ENCODE results near the gene PTGER3.
"Not testable (repeated sequence)": the region's sequence is repeated elsewhere in the genome, so short reads cannot be mapped to it uniquely, and the experiment has no call there.

The PTGER3 gene

DNA sequence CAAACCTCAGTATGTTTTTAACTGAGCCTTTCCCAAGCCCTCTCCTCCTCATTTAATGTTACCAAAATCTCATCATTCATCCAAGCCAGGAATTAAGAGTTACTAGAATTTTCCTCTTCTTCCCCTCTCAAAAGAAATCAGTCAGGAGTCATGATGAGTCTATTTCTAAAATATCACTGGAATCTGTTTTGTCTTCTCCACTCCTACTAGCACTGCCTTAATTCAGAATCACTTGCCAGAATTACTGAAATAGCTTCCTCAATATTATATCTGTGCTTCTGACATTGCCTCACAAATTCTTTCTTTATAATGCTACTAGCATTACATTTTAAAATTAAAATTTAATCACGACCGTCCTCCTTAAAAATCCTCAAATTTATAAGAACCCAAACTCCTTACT lies 106.1 kb downstream of the PTGER3 start:
- DNase-seq, result no peak

DNA sequence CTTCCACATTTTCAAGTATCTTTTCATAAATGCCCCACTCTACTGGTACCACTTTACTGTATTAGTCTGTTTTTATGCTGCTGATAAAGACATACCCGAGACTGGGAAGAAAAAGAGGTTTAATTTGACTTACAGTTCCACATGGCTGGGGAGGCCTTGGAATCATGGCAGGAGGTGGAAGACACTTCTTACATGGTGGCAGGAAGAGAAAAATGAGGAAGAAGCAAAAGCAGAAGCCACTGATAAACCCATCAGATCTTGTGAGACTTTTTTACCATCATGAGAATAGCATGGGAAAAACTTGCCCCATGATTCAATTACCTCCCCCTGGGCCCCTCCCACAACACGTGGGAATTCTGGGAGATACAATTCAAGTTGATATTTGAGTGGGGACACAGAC lies 107.2 kb downstream of the PTGER3 start:
- DNase-seq, result not testable (repeated sequence)

DNA sequence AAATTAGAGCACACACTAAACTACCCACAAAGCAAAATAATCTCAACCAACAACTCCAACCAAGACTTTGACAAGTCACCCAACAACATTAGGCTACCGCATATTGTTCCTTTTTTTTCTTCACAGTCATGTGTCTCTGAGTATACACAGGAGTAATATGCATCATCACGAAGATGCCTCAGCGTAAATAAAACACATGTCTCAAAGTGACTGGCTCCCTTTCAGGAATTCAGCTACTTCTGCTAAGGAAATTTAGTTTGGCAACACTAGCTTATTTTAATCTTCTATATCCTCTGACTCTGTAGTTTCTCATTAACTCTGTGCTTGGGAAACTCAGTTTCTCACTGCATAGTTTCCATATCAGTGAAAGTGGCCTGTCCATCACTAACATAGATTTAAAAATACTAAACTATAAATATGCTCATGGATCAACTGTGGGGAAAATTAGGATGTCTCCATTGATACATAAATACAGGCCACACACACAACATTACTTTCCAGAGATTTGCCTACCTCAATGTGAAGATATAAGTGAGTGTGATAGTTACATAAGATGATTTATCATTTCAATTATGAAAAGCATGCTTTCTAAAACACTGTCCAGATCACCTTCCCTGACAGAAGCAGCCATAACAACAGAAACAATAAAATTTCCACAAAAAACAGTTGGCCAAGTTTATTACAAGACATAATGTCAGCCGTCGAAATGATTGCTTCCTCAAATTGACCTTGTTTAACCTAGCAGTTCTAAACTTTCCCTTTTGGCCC lies 113.2 kb downstream of the PTGER3 start:
- no peak for DNase-seq

DNA sequence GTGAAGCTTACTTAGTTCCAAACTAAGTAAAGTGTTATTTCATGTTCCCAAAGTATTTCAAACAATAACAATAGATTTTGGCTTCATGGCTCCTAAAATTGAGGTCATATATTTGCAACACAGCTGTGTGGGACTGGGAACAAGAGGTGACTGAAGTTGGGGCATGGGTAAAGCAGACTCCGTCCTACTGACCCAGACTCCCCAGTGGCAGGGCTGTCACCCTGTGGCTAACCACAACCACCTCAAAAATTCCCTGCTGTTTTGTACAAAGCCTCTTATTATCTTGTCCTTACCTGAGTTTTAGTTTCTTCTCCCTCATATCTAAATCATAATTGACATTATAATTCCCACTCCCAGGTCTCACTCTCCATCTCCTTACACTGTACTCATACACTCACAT lies 117.6 kb downstream of the PTGER3 start:
- DNase-seq, result no peak

DNA sequence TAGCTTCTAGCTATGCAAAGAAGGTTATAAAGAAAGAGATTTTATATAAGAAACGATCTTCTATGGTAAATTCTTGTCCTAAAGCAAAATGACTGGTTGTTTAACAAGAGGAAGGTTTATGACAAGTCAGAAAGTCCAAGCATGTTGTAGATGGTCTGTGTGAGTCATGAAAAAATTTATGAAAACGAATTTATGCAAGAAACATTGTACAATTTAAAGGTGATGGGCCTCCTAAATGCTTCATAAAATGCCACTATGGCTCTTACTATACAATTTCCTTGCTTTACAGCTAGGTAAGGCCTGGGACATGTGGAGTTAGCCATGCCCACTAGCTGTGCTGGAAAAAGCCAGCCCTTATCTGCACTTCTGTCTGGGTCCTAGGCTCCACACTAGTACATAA lies 125.4 kb downstream of the PTGER3 start:
- no peak for DNase-seq

Data from T-helper 9 cell (primary cell).